Hepatocyte (in vitro differentiated cells): Measurements from ENCODE around the gene SH3PXD2A. TPM values are rescaled to one million over a fixed set of nuclear protein-coding genes. Genes with fewer than 3 reads are reported as not detected.

ENCODE experiments used
- DNase-seq: peaks from one replicate; pipeline ENCODE4 v3.0.0-alpha.2; 2016; ENCODE audit warnings: low spot score
- H2AFZ ChIP-seq: fragments of 200-600 bp; sonication (generic); 2 replicates; pipeline ENCODE4 v1.6.0; 2016; ENCODE audit warnings: antibody characterized with exemption, mild to moderate bottlenecking
- H3K27ac ChIP-seq: fragments of 200-600 bp; sonication (generic); 2 replicates; pipeline ENCODE4 v1.5.1; 2016; ENCODE audit warnings: mild to moderate bottlenecking
- H3K27me3 ChIP-seq: fragments of 200-600 bp; sonication (generic); 2 replicates; pipeline ENCODE4 v1.6.1; 2016
- H3K36me3 ChIP-seq: fragments of 200-600 bp; sonication (generic); replicated peaks from 2 replicates; pipeline ENCODE4 v1.5.1; 2016; ENCODE audit warnings: low read depth; ENCODE audit not compliant: insufficient read depth
- H3K4me1 ChIP-seq: fragments of 200-600 bp; sonication (generic); 2 replicates; pipeline ENCODE4 v1.5.1; 2016; ENCODE audit warnings: mild to moderate bottlenecking, moderate library complexity; ENCODE audit not compliant: insufficient read depth
- H3K4me2 ChIP-seq: fragments of 200-600 bp; sonication (generic); 2 replicates; pipeline ENCODE4 v1.6.0; 2016
- H3K4me3 ChIP-seq: fragments of 200-600 bp; sonication (generic); 2 replicates; pipeline ENCODE4 v1.5.1; 2016; ENCODE audit warnings: mild to moderate bottlenecking
- H3K79me2 ChIP-seq: fragments of 200-600 bp; sonication (generic); 2 replicates; pipeline ENCODE4 v1.6.0; 2017; ENCODE audit warnings: mild to moderate bottlenecking
- H3K9me2 ChIP-seq: fragments of 200-600 bp; sonication (generic); replicated peaks from 2 replicates; pipeline ENCODE4 v1.6.0; 2017; ENCODE audit warnings: mild to moderate bottlenecking; ENCODE audit not compliant: insufficient read depth
- H3K9me3 ChIP-seq: fragments of 200-600 bp; sonication (generic); 2 replicates; pipeline ENCODE4 v1.5.1; 2016; ENCODE audit warnings: low read depth, mild to moderate bottlenecking
- H4K20me1 ChIP-seq: fragments of 200-600 bp; sonication (generic); 2 replicates; pipeline ENCODE4 v1.6.0; 2016; ENCODE audit warnings: mild to moderate bottlenecking; ENCODE audit not compliant: insufficient read depth, poor library complexity, severe bottlenecking
- CTCF ChIP-seq: fragments of 200-600 bp; sonication (generic); IDR thresholded peaks from 2 replicates; pipeline ENCODE4 v1.5.1; 2016; ENCODE audit warnings: antibody characterized with exemption, mild to moderate bottlenecking; ENCODE audit not compliant: poor library complexity
- EZH2 ChIP-seq: fragments of 200-600 bp; sonication (generic); IDR thresholded peaks from 2 replicates; pipeline ENCODE4 v1.6.1; 2016; ENCODE audit warnings: antibody characterized with exemption, mild to moderate bottlenecking, borderline replicate concordance
- EZH2phosphoT487 ChIP-seq: fragments of 200-600 bp; sonication (generic); IDR thresholded peaks from one replicate; pipeline ENCODE4 v1.6.1; 2018; ENCODE audit warnings: antibody characterized with exemption, mild to moderate bottlenecking, low read depth, moderate library complexity; ENCODE audit not compliant: unreplicated experiment, severe bottlenecking
- WGBS: methylation state at CpG from one replicate; pipeline ENCODE4 v1.1.6; 2016; ENCODE audit warnings: low lambda C conversion rate; ENCODE audit errors: missing lambda C conversion rate; 5-methylcytosine and 5-hydroxymethylcytosine counted together
- polyA plus RNA-seq: library from polyadenylated mRNA; unstranded; fragments of >200 nt; fragmentation: Nextera tagmentation; extraction: Ambion mirVana; gene quantifications from 2 replicates; pipeline ENCODE4 v1.2.1, GENCODE V29; 2016
- total RNA-seq: library from RNA; depleted of rRNA; stranded (reverse); fragments of >200 nt; gene quantifications from 2 replicates; pipeline ENCODE4 v1.2.3, GENCODE V29; 2014

Gene SH3PXD2A
- total and polyA plus RNA-seq, 2 experiments from 2014 or later, result 8.4 to 13.6 TPM

GRCh38 chr10:103612462-103613365 lies 242.7 kb downstream of the SH3PXD2A start:
- no peak overlapping the region for H2AFZ ChIP-seq
- 92% methylated on average over 17 of the region's 17 CpGs for WGBS
- DNase-seq, result no peak
- no peaks in the 10 kb centered on the region for H3K27me3 ChIP-seq
- no peak overlapping the region for H3K27ac ChIP-seq
- H3K4me1 ChIP-seq, result peaks cover 28% of the 10 kb centered on the region
- no peaks in the 10 kb centered on the region for H3K9me3 ChIP-seq
- TF ChIP-seq CTCF (no peak), EZH2phosphoT487 (no peak), EZH2 (no peak)
- H4K20me1 ChIP-seq, result no peaks in the 10 kb centered on the region
- H3K36me3 ChIP-seq, result no peaks in the 10 kb centered on the region
- H3K4me2 ChIP-seq, result no peak overlapping the region
- H3K79me2 ChIP-seq, result no peaks in the 10 kb centered on the region
- no peaks in the 10 kb centered on the region for H3K9me2 ChIP-seq
- no peak overlapping the region for H3K4me3 ChIP-seq

- Histone ChIP-seq H3K9me2 (no peaks in the 10 kb centered on the region), H3K36me3 (no peaks in the 10 kb centered on the region), H3K4me3 (no peak overlapping the region), H3K79me2 (no peaks in the 10 kb centered on the region), H3K4me2 (no peak overlapping the region), H3K9me3 (no peaks in the 10 kb centered on the region), H3K27ac (no peak overlapping the region), H2AFZ (no peak overlapping the region), H3K27me3 (no peaks in the 10 kb centered on the region), H3K4me1 (peaks cover 13% of the 10 kb centered on the region), H4K20me1 (no peaks in the 10 kb centered on the region)
- TF ChIP-seq EZH2phosphoT487 (no peak), EZH2 (no peak), CTCF (no peak)
- 84% methylated on average over 9 of the region's 9 CpGs for WGBS
- no peak for DNase-seq
Observed at GRCh38 chr10:103610921-103611511, 244.4 kb downstream of the SH3PXD2A start.

GRCh38 chr10:103610083-103610472 lies 245.3 kb downstream of the SH3PXD2A start:
- no peak for DNase-seq
- Histone ChIP-seq H3K9me2 (no peaks in the 10 kb centered on the region), H3K27ac (no peak overlapping the region), H3K4me3 (no peak overlapping the region), H3K27me3 (no peaks in the 10 kb centered on the region), H3K9me3 (no peaks in the 10 kb centered on the region), H3K4me1 (peaks cover 6% of the 10 kb centered on the region), H3K79me2 (no peaks in the 10 kb centered on the region), H3K4me2 (no peak overlapping the region), H4K20me1 (no peaks in the 10 kb centered on the region), H3K36me3 (no peaks in the 10 kb centered on the region), H2AFZ (no peak overlapping the region)
- TF ChIP-seq EZH2 (no peak), EZH2phosphoT487 (no peak), CTCF (no peak)
- 79% methylated on average over 2 of the region's 2 CpGs for WGBS
